ENCODE measurements around the gene VAMP8.
"Not testable (repeated sequence)": the region's sequence is repeated elsewhere in the genome, so short reads cannot be mapped to it uniquely, and the experiment has no call there.

The VAMP8 gene

DNA sequence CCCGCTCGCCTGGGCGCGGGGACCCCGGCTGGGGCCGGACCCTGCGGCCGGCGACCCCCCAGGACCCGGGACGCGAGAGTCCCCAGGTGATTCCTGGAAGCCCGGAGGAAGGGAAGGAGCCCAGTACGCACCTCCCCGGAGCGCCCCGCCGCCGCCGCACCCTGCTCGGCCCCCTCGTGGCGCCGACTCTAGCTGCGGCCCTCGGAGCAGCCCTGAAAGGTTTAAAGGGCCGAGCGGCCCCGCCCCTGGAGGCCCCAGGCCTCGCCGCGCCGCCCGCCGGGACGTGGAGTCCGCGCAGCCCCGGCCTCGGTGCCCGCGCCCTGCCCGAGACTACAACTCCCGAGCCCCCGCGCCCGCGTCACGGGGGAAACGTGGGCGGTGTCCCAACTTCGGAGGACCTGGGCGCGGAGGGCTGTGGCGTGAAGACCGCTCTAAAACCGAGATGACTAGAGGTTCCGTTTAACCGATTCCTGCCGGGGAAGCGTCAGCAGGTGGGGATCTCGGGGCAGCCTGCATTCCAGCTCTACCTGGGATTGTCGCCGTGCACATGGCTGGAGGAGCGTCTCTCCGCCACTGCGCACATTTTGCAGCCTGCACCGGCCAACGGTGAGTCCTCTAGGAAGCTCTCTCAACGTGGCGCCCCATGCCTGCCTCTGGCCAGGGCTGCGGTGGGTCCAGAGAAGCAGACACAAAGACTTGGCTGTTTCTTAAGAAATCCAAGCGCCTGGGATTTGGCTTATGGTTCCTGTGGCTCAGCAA is 25.3 kb downstream of the VAMP8 start, which contains the start of gene TMEM150A:
Gene TMEM150A (minus strand): TSS at position 223 of the 759 bp plus-strand sequence. CDS start 750 bp downstream, outside the sequence.
- peak within 1 kb of the TSS; percentile 68 for H3K4me2 ChIP-seq (ENCODE audit: insufficient read depth, low read length)
- H3K79me2 ChIP-seq (ENCODE audit: insufficient read depth, low read length) = peaks cover under 1% of the 10 kb centered on the region; the same call in 1 of the 2 replicates
- H3K36me3 ChIP-seq (ENCODE audit: insufficient read depth, low read length) = peaks cover 13% of the 10 kb centered on the region
- H4K20me1 ChIP-seq (ENCODE audit: insufficient read depth, low read length) = peaks cover 23% of the 10 kb centered on the region
- ATAC-seq (ENCODE audit: insufficient read depth, low read depth) (peak; percentile 88), DNase-seq (peak; percentile 73)
- peaks cover 19% of the 10 kb centered on the region for H3K4me1 ChIP-seq (ENCODE audit: insufficient read depth, low read length)
- TF ChIP-seq EZH2 (IDR thresholded peaks at IDR 0.05; ENCODE audit: borderline replicate concordance, low read depth, low read length, severe bottlenecking) = peak; percentile 91
- TF ChIP-seq, protein P1, sequence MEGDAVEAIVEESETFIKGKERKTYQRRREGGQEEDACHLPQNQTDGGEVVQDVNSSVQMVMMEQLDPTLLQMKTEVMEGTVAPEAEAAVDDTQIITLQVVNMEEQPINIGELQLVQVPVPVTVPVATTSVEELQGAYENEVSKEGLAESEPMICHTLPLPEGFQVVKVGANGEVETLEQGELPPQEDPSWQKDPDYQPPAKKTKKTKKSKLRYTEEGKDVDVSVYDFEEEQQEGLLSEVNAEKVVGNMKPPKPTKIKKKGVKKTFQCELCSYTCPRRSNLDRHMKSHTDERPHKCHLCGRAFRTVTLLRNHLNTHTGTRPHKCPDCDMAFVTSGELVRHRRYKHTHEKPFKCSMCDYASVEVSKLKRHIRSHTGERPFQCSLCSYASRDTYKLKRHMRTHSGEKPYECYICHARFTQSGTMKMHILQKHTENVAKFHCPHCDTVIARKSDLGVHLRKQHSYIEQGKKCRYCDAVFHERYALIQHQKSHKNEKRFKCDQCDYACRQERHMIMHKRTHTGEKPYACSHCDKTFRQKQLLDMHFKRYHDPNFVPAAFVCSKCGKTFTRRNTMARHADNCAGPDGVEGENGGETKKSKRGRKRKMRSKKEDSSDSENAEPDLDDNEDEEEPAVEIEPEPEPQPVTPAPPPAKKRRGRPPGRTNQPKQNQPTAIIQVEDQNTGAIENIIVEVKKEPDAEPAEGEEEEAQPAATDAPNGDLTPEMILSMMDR (IDR thresholded peaks at IDR 0.05; ENCODE audit: borderline replicate concordance, extremely low read depth, low read length, poor library complexity, severe bottlenecking) = peak; percentile 0
- peak within 1 kb of the TSS; percentile 16 to 57; a peak in 3 of 4 replicates for H3K4me3 ChIP-seq (ENCODE audit: low read depth in 1 of 2, low read length in 2 of 2)
- peak within 1 kb of the TSS; percentile 68 for H2AFZ ChIP-seq (ENCODE audit: low read depth, low read length)
- H3K27ac ChIP-seq (ENCODE audit: low read length) = no peak within 1 kb of the TSS
- H3K9ac ChIP-seq (ENCODE audit: low read depth, low read length) = peak within 1 kb of the TSS; percentile 51
- H3K9me3 ChIP-seq (ENCODE audit: insufficient read depth, low read length, severe bottlenecking) = no peaks in the 10 kb centered on the region
- peaks cover 10% of the 10 kb centered on the region for H3K27me3 ChIP-seq (ENCODE audit: insufficient read depth, low read length, poor library complexity)

DNA sequence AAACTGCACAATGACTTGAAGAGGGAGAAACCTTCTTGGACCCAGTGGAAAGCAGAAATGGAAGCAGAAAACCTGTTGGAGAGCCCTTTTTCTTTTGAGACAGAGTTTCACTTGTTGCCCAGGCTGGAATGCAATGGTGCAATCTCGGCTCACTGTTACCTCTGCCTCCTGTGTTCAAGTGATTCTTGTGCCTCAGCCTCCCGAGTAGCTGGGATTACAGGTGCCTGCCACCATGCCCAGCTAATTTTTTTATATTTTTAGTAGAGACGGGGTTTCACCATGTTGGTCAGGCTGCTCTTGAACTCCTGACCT is 26.7 kb downstream of the VAMP8 start:
- not testable (repeated sequence) for H3K9ac ChIP-seq (ENCODE audit: low read depth, low read length); H3K79me2 ChIP-seq (ENCODE audit: insufficient read depth, low read length); H3K27me3 ChIP-seq (ENCODE audit: insufficient read depth, low read length, poor library complexity); ATAC-seq (ENCODE audit: insufficient read depth, low read depth); H3K9me3 ChIP-seq (ENCODE audit: insufficient read depth, low read length, severe bottlenecking); H3K4me3 ChIP-seq (ENCODE audit: low read depth in 1 of 2, low read length in 2 of 2); DNase-seq; H3K27ac ChIP-seq (ENCODE audit: low read length); H3K4me2 ChIP-seq (ENCODE audit: insufficient read depth, low read length); H2AFZ ChIP-seq (ENCODE audit: low read depth, low read length)
- Histone ChIP-seq H3K36me3 (ENCODE audit: insufficient read depth, low read length) (peaks cover 19% of the 10 kb centered on the region), H3K4me1 (ENCODE audit: insufficient read depth, low read length) (peaks cover 19% of the 10 kb centered on the region), H4K20me1 (ENCODE audit: insufficient read depth, low read length) (peaks cover 28% of the 10 kb centered on the region)

DNA sequence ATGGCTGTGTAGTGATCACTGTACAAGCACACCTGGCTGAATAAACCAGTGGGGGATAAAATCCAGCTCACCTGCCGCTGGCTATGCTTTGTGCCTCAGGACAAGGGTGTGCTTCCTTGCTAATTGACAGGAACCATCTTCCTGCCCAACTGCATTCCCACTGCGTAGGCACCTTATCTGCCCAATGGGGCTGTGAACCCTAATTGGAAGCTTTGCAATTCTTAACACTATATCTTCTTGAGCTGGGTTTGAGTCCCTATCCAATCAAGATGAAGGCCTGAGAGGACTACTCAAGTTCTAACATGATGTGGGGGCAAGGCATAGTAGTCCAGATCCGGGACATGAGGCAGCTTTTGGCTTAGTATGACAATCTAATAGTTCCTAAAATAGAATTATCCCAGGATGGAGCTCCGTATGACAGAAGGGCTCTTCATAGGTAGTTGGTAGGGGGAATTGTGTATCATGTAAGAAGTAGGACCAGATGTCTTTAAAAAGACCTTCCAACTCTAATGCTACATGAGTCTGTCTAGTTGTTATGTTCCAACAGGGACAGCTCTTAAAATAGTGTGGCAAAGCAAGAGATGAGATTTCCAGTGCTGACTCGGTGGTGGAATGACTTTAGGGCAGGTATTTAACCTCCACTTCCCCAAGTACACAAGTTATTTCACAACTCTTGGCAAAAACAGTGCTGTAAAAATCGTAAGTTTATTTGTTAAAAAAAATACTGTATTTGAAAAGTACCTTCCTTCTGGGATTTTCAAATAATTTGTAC is 27.4 kb downstream of the VAMP8 start:
- H3K4me1 ChIP-seq (ENCODE audit: insufficient read depth, low read length) = peaks cover 19% of the 10 kb centered on the region
- no peaks in the 10 kb centered on the region for H3K9me3 ChIP-seq (ENCODE audit: insufficient read depth, low read length, severe bottlenecking)
- peaks cover 10% of the 10 kb centered on the region for H3K27me3 ChIP-seq (ENCODE audit: insufficient read depth, low read length, poor library complexity)
- peaks cover 31% of the 10 kb centered on the region for H4K20me1 ChIP-seq (ENCODE audit: insufficient read depth, low read length)
- no peak for DNase-seq
- 0 out of 2 replicates have a peak, but pooled peaks cover 9% of the 10 kb centered on the region for H3K79me2 ChIP-seq (ENCODE audit: insufficient read depth, low read length)
- no peak for TF ChIP-seq EZH2 (IDR thresholded peaks at IDR 0.05; ENCODE audit: borderline replicate concordance, low read depth, low read length, severe bottlenecking)
- TF ChIP-seq, protein P1 (IDR thresholded peaks at IDR 0.05; ENCODE audit: borderline replicate concordance, extremely low read depth, low read length, poor library complexity, severe bottlenecking) = no peak
- no peak overlapping the region for H3K4me2 ChIP-seq (ENCODE audit: insufficient read depth, low read length)
- H3K27ac ChIP-seq (ENCODE audit: low read length) = no peak overlapping the region
- ATAC-seq (ENCODE audit: insufficient read depth, low read depth) = no peak
- H2AFZ ChIP-seq (ENCODE audit: low read depth, low read length) = no peak overlapping the region
- peaks cover 24% of the 10 kb centered on the region for H3K36me3 ChIP-seq (ENCODE audit: insufficient read depth, low read length)
- no peak overlapping the region for H3K4me3 ChIP-seq (ENCODE audit: low read depth in 1 of 2, low read length in 2 of 2)
- no peak overlapping the region for H3K9ac ChIP-seq (ENCODE audit: low read depth, low read length)
